GM21423 (cell line): ENCODE results near the gene CTCF.

ENCODE experiments used
- ATAC-seq: cut with Tn5 transposase; IDR thresholded peaks from one replicate; pipeline ENCODE4 v1.9.1; 2021; ENCODE audit warnings: mild to moderate bottlenecking, moderate library complexity; ENCODE audit not compliant: unreplicated experiment

Gene CTCF

GRCh38 chr16:67593288-67593687 lies 31.0 kb downstream of the CTCF start:
- no peak for ATAC-seq

DNA sequence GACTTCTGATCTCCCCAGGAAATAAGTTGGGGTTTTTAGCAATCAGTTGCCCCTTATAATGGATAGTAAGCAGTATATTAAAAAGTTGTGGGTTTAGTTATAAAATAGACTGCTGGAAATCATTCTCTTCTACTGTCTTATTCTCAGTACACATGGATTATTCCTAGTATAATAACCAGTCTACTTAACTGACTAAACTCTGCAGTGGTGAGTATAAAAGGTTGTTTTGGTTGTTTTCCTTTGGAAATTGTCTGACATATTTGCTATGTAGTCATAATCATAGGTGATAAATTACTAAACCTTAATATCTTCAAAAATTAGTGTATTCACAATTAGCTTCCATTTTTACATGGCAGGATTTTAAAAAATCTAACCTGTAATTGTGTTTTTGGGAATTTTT lies 31.4 kb downstream of the CTCF start:
- ATAC-seq, result no peak

GRCh38 chr16:67594256-67594915 lies 32.1 kb downstream of the CTCF start:
- ATAC-seq, result no peak

GRCh38 chr16:67594956-67595355 lies 32.6 kb downstream of the CTCF start:
- no peak for ATAC-seq

DNA sequence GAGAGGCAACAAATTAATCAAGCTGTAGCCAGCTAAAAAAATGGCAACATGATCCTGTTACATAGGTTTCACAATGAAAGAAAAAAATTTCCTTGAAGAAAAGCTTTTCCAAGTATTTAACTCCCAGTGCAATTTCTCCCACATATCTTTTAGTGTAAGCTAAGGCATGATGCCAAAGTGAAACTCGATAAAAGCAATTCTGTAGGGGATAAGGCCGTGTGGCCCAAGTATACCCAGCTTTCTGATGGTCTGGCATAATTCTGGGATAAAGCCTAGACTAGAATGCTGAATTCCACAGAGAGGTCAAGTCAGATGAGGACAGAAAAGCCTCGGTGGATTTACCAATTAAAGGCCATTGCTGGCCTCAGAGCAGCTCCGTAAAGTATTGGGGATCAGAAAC lies 36.2 kb downstream of the CTCF start:
- no peak for ATAC-seq

DNA sequence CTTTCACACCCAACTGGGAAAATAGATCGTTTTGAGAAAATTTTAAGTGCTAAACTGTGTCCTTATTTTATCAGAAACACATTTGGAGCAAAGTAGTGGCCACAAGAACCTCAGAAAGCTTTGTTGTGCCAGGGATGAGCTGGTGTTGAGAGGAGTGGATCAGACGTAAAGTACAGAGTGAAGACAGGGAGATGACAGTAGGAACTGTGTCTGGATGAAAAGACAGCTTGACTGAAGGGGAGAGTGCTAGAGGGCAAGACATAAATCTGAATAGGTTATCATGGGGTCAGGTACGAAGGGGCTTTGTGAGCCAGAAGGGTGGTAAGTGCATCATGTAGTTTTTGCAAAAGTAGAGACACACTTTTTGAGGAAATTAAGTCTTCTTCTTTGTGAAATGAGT lies 43.3 kb downstream of the CTCF start:
- ATAC-seq, result no peak

GRCh38 chr16:67606632-67607031 lies 44.3 kb downstream of the CTCF start:
- ATAC-seq, result no peak

GRCh38 chr16:67608364-67608763 lies 46.0 kb downstream of the CTCF start:
- ATAC-seq, result no peak

GRCh38 chr16:67613808-67614207 lies 51.5 kb downstream of the CTCF start:
- ATAC-seq, result no peak

DNA sequence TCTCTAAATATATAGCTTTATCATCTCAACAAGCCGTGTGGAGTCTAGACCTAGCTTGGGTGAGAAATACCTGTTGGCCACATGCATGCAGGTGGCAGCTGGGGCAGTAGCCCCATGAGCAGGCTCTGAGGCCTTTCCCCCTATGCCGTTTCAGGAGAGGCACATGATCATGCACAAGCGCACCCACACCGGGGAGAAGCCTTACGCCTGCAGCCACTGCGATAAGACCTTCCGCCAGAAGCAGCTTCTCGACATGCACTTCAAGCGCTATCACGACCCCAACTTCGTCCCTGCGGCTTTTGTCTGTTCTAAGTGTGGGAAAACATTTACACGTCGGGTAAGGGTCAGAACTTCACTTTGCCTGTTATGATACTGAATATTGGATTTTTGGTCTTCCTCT lies 65.9 kb downstream of the CTCF start:
- ATAC-seq, result no peak

DNA sequence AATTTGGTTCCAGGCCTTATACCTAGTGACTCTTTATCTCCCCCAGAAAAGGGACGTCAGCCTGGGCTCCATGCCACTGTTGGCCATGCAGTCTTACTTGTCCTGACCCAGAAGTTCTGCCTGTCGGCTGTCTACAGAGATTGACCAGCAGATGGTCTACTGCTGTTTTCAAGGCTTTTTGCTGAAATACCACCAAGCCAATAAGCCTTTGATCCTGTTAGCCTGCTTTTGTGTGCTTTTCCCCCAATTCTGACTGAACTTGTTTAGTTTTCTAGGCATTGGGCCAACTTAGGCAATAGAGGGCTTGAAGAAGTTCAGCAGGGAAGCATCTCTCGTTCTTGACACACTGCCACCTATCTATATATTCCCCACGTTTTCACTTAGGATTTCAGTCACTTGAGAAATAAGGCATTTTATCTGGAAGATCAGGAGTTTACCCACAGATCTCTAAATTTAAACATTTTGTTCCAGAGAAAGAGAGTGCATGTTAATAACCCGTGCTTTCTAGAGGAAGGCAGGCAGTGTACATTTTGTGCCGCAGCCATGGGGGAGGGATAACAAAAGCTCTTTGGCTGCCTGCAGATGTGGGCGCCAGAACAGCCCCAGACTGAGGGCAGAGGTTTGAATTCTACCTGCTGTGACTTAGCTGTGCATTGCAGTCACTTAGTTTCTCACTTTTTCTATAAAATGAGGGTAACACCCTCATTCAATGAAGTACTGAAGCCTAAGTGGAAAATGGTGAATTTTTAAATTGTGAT lies 70.3 kb downstream of the CTCF start:
- no peak for ATAC-seq

GRCh38 chr16:67636713-67637112 lies 74.4 kb downstream of the CTCF start:
- no peak for ATAC-seq

GRCh38 chr16:67637625-67638024 lies 75.3 kb downstream of the CTCF start:
- no peak for ATAC-seq

DNA sequence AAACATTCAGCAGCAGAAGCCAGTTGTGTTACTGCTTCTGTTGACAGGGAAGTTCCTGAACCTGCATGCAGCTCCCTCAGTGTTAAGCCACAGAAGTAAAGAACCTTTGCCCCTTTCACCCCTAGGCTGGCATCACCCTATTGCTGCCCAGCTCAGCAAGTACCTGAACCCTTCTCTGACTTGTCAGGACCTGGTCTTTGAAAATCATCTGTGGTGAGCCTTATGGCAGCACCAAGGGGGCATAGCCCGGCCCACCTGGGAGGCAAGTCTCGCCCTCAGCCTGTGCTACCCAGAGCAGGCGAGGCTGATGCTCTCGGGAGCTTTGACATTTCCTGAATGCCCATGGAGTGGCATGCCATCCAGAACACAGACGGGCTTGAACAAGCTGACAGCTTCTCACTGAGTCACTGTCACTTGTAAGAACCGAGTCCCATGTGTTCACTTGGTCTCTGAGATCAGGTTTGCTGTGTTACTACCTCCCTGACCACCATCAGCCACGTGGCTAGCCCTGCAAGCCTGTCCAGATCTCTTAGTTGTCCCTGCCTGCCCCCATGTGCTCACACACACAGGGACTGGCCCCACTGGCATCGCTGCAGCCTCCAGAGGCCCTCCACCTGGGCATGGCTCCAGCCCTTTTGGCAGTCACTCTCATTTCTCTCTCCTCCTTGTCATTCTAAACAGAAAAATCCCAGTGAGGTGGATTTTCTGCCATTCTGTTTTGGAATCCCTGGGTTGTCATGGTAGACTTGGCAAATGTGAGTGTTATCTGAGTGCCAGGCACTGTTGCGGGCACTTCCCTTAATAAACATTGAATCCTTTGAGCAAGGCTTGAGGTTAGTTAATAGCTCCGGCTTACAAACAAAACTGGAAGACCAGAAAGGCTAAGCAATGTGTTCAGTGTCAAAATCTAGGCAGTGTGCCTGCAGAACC lies 79.7 kb downstream of the CTCF start:
- ATAC-seq, result no peak

- ATAC-seq, result no peak
Measured at GRCh38 chr16:67644038-67644437, 81.7 kb downstream of the CTCF start.

- no peak for ATAC-seq
Measured at GRCh38 chr16:67645397-67646121, 83.2 kb downstream of the CTCF start.

GRCh38 chr16:67647111-67647651 lies 84.9 kb downstream of the CTCF start:
- ATAC-seq, result no peak

- no peak for ATAC-seq
Measured at GRCh38 chr16:67647681-67648080, 85.4 kb downstream of the CTCF start.

- ATAC-seq, result no peak
Measured at GRCh38 chr16:67648088-67648763, 85.9 kb downstream of the CTCF start.

- no peak for ATAC-seq
Measured at GRCh38 chr16:67648764-67649407, 86.6 kb downstream of the CTCF start.
